GM21528 (cell line): ENCODE data around the gene SLIT3.
"Not testable (repeated sequence)": the region's sequence is repeated elsewhere in the genome, so short reads cannot be mapped to it uniquely, and the experiment has no call there.

Experiments used
- ATAC-seq: cut with Tn5 transposase; IDR thresholded peaks from one replicate; pipeline ENCODE4 v1.9.1; 2021; ENCODE audit warnings: mild to moderate bottlenecking, moderate library complexity; ENCODE audit not compliant: unreplicated experiment, low FRiP score

SLIT3 gene

GRCh38 chr5:168765551-168766425, 535.2 kb downstream of the SLIT3 start:
- no peak for ATAC-seq

- ATAC-seq: no peak
These were observed 535.8 kb downstream of the SLIT3 start for GRCh38 chr5:168765086-168765550.

- no peak for ATAC-seq
These were observed 544.2 kb downstream of the SLIT3 start for GRCh38 chr5:168756453-168757391.

- no peak for ATAC-seq
These were observed 545.3 kb downstream of the SLIT3 start for GRCh38 chr5:168755548-168756093.

- ATAC-seq: no peak
These were observed 547.2 kb downstream of the SLIT3 start for GRCh38 chr5:168753691-168754254.

GRCh38 chr5:168752416-168753190, 548.3 kb downstream of the SLIT3 start:
- no peak for ATAC-seq

GRCh38 chr5:168752012-168752411, 548.9 kb downstream of the SLIT3 start:
- ATAC-seq: no peak

GRCh38 chr5:168750926-168751325, 550.0 kb downstream of the SLIT3 start:
- ATAC-seq: no peak

GRCh38 chr5:168749391-168750100, 551.4 kb downstream of the SLIT3 start:
- ATAC-seq: no peak

- ATAC-seq: no peak
These were observed 552.8 kb downstream of the SLIT3 start for GRCh38 chr5:168747987-168748777.

- no peak for ATAC-seq
These were observed 553.9 kb downstream of the SLIT3 start for GRCh38 chr5:168746893-168747640.

- not testable (repeated sequence) for ATAC-seq
These were observed 554.6 kb downstream of the SLIT3 start for GRCh38 chr5:168746126-168746892.

- no peak for ATAC-seq
These were observed 557.3 kb downstream of the SLIT3 start for GRCh38 chr5:168743617-168744016.

GRCh38 chr5:168742311-168742710, 558.6 kb downstream of the SLIT3 start:
- not testable (repeated sequence) for ATAC-seq

- ATAC-seq: no peak
These were observed 560.1 kb downstream of the SLIT3 start for GRCh38 chr5:168740811-168741213.

- no peak for ATAC-seq
These were observed 560.7 kb downstream of the SLIT3 start for GRCh38 chr5:168740092-168740800.
